K562 (cell line): Measurements from ENCODE around the gene SPATA21. TPM values are rescaled to one million over a fixed set of nuclear protein-coding genes. Genes with fewer than 3 reads are reported as not detected.

Experiments used
- AFF4 ChIP-seq: sonication (generic); formaldehyde crosslinking; IDR thresholded peaks from 2 replicates; pipeline ENCODE4 v1.8.0; 2023; ENCODE audit warnings: mild to moderate bottlenecking, missing genetic modification reagents
- ATF1 ChIP-seq, 2 experiments: fragments of 450-650 bp in 1 of 2; IDR thresholded peaks; 2 replicates each; pipeline ENCODE4 v1.6.1; 2016; ENCODE audit warnings: missing compliant biosample characterization in 1 of 2, missing genetic modification characterization in 1 of 2
- CHD4 ChIP-seq: fragments of 200-600 bp; sonication (generic); IDR thresholded peaks from 3 replicates; pipeline ENCODE4 v1.6.1; 2012; ENCODE audit warnings: low read depth, mild to moderate bottlenecking, mixed read lengths, low read length, inconsistent platforms; ENCODE audit not compliant: insufficient read depth, insufficient replicate concordance, poor library complexity, severe bottlenecking
- HINFP ChIP-seq: fragments of 450-650 bp; conservative IDR thresholded peaks from 2 replicates; pipeline ENCODE4 v1.6.1; 2016; ENCODE audit warnings: missing genetic modification characterization, low read depth, mild to moderate bottlenecking, control low read depth, missing compliant biosample characterization
- MCM5 ChIP-seq: fragments of 450-650 bp; IDR thresholded peaks from 2 replicates; pipeline ENCODE4 v1.6.1; 2016; ENCODE audit warnings: low read depth
- MEIS2 ChIP-seq: fragments of 450-650 bp; IDR thresholded peaks from 2 replicates; pipeline ENCODE4 v1.6.1; 2014; ENCODE audit warnings: mild to moderate bottlenecking; ENCODE audit not compliant: partially characterized antibody
- NBN ChIP-seq: fragments of 450-650 bp; IDR thresholded peaks from 2 replicates; pipeline ENCODE4 v1.6.1; 2016; ENCODE audit warnings: low read depth, mild to moderate bottlenecking
- PHF8 ChIP-seq: fragments of 200-600 bp; sonication (generic); IDR thresholded peaks from 2 replicates; pipeline ENCODE4 v1.6.1; 2012; ENCODE audit warnings: mixed run types, mild to moderate bottlenecking, inconsistent platforms, low read length, moderate library complexity, borderline replicate concordance
- RBBP5 ChIP-seq: fragments of 200-600 bp; sonication (generic); IDR thresholded peaks from 2 replicates; pipeline ENCODE4 v1.6.1; 2012; ENCODE audit warnings: borderline replicate concordance, mild to moderate bottlenecking, low read length, control low read depth, inconsistent platforms; ENCODE audit not compliant: insufficient read depth, poor library complexity, severe bottlenecking
- STAT6 ChIP-seq: sonication (generic); formaldehyde crosslinking; IDR thresholded peaks from 2 replicates; pipeline ENCODE4 v1.8.1; 2023; ENCODE audit warnings: mild to moderate bottlenecking, missing genetic modification reagents
- TCF15 ChIP-seq: fragments of 250-450 bp; sonication (Bioruptor Pico); IDR thresholded peaks from 2 replicates; pipeline ENCODE4 v1.8.0; 2022; ENCODE audit warnings: moderate library complexity, mild to moderate bottlenecking, inconsistent platforms
- ZBTB12 ChIP-seq: fragments of 250-450 bp; sonication (Bioruptor Pico); IDR thresholded peaks from 2 replicates; pipeline ENCODE4 v1.4.0; 2020
- ZBTB7A ChIP-seq: IDR thresholded peaks from 2 replicates; pipeline ENCODE4 v1.6.1; 2011; ENCODE audit warnings: low read depth, mild to moderate bottlenecking, low read length, moderate library complexity, borderline replicate concordance; ENCODE audit not compliant: control insufficient read depth
- ZNF274 ChIP-seq: IDR thresholded peaks from 2 replicates; pipeline ENCODE4 v1.6.1; 2011; ENCODE audit warnings: low read depth, mild to moderate bottlenecking, low read length, moderate library complexity, borderline replicate concordance
- ZNF830 ChIP-seq: fragments of 250-450 bp; sonication (Bioruptor Pico); IDR thresholded peaks from 2 replicates; pipeline ENCODE4 v1.5.0; 2021; ENCODE audit warnings: mild to moderate bottlenecking
- ZZZ3 ChIP-seq: fragments of 450-650 bp; IDR thresholded peaks from 2 replicates; pipeline ENCODE4 v1.6.1; 2016; ENCODE audit warnings: antibody characterized with exemption, mild to moderate bottlenecking, moderate library complexity
- polyA plus RNA-seq, 8 experiments: library from polyadenylated mRNA; depleted of rRNA in 4 of 8; stranded (reverse) in 5 of 8; unstranded in 3 of 8; fragments of >200 nt; fragmentation: Nextera tagmentation in 2 of 8; fragmentation: Illumina TruSeq in 1 of 8; extraction: Ambion mirVana in 2 of 8; extraction: Trizol in 1 of 8; gene quantifications; 2 replicates each; pipeline versions ENCODE4 v1.2.1 to v1.2.3, GENCODE V29; 2011 to 2014; ENCODE audit warnings: inconsistent platforms in 1 of 8, missing spikeins in 1 of 8
- total RNA-seq, 7 experiments: library from RNA; depleted of rRNA in 6 of 7; stranded (reverse); fragments of >200 nt in 6 of 7; fragmentation: Illumina TruSeq in 2 of 7; extraction: Trizol in 2 of 7; gene quantifications; 2 replicates each; pipeline versions ENCODE4 v1.2.1 to v1.2.3, GENCODE V29; 2011 to 2021; ENCODE audit warnings: low replicate concordance in 1 of 7

Gene SPATA21
- total and polyA plus RNA-seq, 9 of the 15 experiments (the other 6 are each of a cell fraction or from before 2014, with no cell fraction given), result 0.10 to 0.36 (median 0.13) TPM; not detected in 3

GRCh38 chr1:16367258-16367967 is 69.8 kb downstream of the SPATA21 start (continued):
- peak; percentile 58; the same call in 1 of the 2 replicates for TF ChIP-seq ZBTB12 (CRISPR knock-in tag)
- no peak for TF ChIP-seq HINFP (tag)
- TF ChIP-seq RBBP5, result peak; percentile 87
- no peak; the same call in 1 of the 2 replicates for TF ChIP-seq STAT6
- peak; percentile 84 for TF ChIP-seq ZZZ3
- peak; percentile 38; the same call in 1 of the 2 replicates for TF ChIP-seq ATF1 (CRISPR knock-in tag; IDR thresholded peaks at IDR 0.05)
- peak; percentile 89 for TF ChIP-seq ATF1 (tag; IDR thresholded peaks at IDR 0.05)
- no peak for TF ChIP-seq TCF15 (CRISPR knock-in tag)
- TF ChIP-seq ZBTB7A, result peak; percentile 85
- TF ChIP-seq AFF4 (CRISPR knock-in tag), result 0 out of 2 replicates have a peak, but pooled peaks have one; percentile 76
- peak; percentile 53 for TF ChIP-seq CHD4
- peak; percentile 24; the same call in 1 of the 2 replicates for TF ChIP-seq ZNF830
- no peak for TF ChIP-seq ZNF274
- TF ChIP-seq MEIS2, result no peak
- peak; percentile 61; the same call in 1 of the 2 replicates for TF ChIP-seq NBN
- TF ChIP-seq PHF8, result peak; percentile 95
- TF ChIP-seq MCM5, result no peak
